ENCODE data around the gene GYS2.

- TF ChIP-seq NFRKB (IDR thresholded peaks at IDR 0.05) (no peak), ELF4 (IDR thresholded peaks at IDR 0.05) (no peak), FOXA1 (IDR thresholded peaks at IDR 0.05) (no peak), TARDBP (IDR thresholded peaks at IDR 0.05) (no peak), SUZ12 (IDR thresholded peaks at IDR 0.05) (no peak), CTBP1 (IDR thresholded peaks at IDR 0.05; ENCODE audit: borderline replicate concordance) (no peak), SP1 (IDR thresholded peaks at IDR 0.05) (no peak), BHLHE40 (IDR thresholded peaks at IDR 0.05; ENCODE audit: borderline replicate concordance) (no peak), LEF1 (IDR thresholded peaks at IDR 0.05; ENCODE audit: borderline replicate concordance) (no peak), ZNF384 (IDR thresholded peaks at IDR 0.05) (no peak)
Measured at GRCh38 chr12:21583587-21583986, 21.1 kb downstream of the GYS2 start.

All from HEK293T (cell line).